ENCODE measurements around the gene LPAR2. TPM values are rescaled to one million over a fixed set of nuclear protein-coding genes. Genes with fewer than 3 reads are reported as not detected.
"Not testable (repeated sequence)": the region's sequence is repeated elsewhere in the genome, so short reads cannot be mapped to it uniquely, and the experiment has no call there.

Gene LPAR2
- polyA plus RNA-seq, 4 donors = 8.0 to 21.6 (median 11.9) TPM

DNA sequence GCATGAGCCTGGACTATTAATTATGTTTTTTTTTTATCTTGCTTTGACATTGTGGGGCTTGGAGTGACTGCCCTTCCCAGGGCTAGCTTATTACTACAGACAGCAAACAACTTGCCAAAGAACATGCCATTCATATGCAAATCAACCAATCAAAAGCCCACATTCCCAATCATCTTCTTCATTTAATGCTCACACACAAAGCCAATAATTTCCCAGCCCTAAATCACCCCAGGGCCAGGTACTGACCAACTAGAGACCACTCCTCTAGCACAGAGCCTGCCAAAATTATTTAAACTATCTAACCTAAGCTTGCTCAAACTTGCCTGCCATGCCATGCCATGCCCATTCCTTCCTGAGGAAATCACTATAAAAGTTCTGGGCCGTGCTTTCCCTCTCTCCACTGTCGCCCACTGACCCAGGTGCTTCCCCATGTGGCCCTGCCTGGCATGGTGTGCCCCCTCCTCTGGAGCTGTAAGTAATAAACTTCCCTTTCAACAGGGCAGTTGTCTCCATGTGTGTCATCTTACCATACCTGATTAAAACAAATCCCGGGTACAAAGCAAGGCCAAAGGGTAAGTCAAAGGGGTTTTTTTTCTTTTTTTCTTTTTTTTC, 25.2 kb downstream of the LPAR2 start:
- 55 to 66% (median 57%) methylated on average over 3 of the region's 3 CpGs for WGBS, 3 donors
- FAIRE-seq = no peak
- H3K4me3 ChIP-seq (ENCODE audit: low read depth in 1 of 3, low read length in 3 of 3) = no peak overlapping the region
- peak overlapping the region in 1 of 3 donors; percentile 61 for H3K27ac ChIP-seq (ENCODE audit: low read depth in 1 of 3, low read length in 2 of 3)
- DNase-seq = no peak
- H3K9me3 ChIP-seq (ENCODE audit: control insufficient read depth in 2 of 2, insufficient read depth in 1 of 2, low read depth in 1 of 2, low read length in 1 of 2) = no peaks in the 10 kb centered on the region
- H3K4me1 ChIP-seq (ENCODE audit: control insufficient read depth in 3 of 3, insufficient read depth in 2 of 3, low read depth in 1 of 3, low read length in 2 of 3) = peaks cover 0 to 5% (median 3%) of the 10 kb centered on the region in 3 donors
- H3K36me3 ChIP-seq (ENCODE audit: control insufficient read depth in 3 of 3, insufficient read depth in 2 of 3, low read depth in 1 of 3, low read length in 3 of 3) = no peaks in the 10 kb centered on the region
- H3K27me3 ChIP-seq (ENCODE audit: control insufficient read depth in 3 of 3, insufficient read depth in 3 of 3, low read length in 3 of 3) = no peaks in the 10 kb centered on the region

DNA sequence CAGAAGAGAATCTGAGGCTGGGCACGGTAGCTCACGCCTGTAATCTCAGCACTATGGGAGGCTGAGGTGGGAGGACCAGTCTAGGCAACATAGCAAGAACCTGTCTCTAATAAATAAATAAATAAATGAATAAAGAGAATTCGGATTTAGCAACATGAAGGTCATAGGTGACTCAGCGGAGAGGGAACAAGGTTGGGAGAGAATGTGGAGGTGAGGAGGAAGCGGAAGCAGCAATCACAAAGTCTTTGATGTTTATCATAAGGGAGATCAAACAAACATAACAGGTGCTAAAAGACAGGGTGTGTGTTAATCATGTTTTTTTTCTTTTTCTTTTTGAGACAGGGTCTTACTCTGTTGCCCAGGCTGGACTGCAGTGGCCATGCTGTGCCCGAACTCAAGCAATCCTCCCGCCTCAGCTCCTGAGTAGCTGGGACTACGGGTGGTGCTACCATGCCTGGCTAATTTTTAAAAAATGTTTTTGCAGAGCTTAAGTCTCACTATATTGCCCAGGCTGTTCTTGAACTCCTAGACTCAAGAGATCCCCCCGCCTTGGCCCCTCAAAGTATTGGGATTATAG, 25.8 kb downstream of the LPAR2 start:
- H3K27me3 ChIP-seq (ENCODE audit: control insufficient read depth in 3 of 3, insufficient read depth in 3 of 3, low read length in 3 of 3) = no peaks in the 10 kb centered on the region
- FAIRE-seq (no peak), DNase-seq (peak in 1 of 2 donors; percentile 77)
- no peaks in the 10 kb centered on the region for H3K9me3 ChIP-seq (ENCODE audit: control insufficient read depth in 2 of 2, insufficient read depth in 1 of 2, low read depth in 1 of 2, low read length in 1 of 2)
- peak overlapping the region in 1 of 3 donors; percentile 61 for H3K27ac ChIP-seq (ENCODE audit: low read depth in 1 of 3, low read length in 2 of 3)
- WGBS, 3 donors = 19 to 56% (median 43%) methylated on average over 9 of the region's 9 CpGs
- H3K4me1 ChIP-seq (ENCODE audit: control insufficient read depth in 3 of 3, insufficient read depth in 2 of 3, low read depth in 1 of 3, low read length in 2 of 3) = peaks cover 0 to 5% (median 3%) of the 10 kb centered on the region in 3 donors
- no peaks in the 10 kb centered on the region for H3K36me3 ChIP-seq (ENCODE audit: control insufficient read depth in 3 of 3, insufficient read depth in 2 of 3, low read depth in 1 of 3, low read length in 3 of 3)
- H3K4me3 ChIP-seq (ENCODE audit: low read depth in 1 of 3, low read length in 3 of 3) = no peak overlapping the region

DNA sequence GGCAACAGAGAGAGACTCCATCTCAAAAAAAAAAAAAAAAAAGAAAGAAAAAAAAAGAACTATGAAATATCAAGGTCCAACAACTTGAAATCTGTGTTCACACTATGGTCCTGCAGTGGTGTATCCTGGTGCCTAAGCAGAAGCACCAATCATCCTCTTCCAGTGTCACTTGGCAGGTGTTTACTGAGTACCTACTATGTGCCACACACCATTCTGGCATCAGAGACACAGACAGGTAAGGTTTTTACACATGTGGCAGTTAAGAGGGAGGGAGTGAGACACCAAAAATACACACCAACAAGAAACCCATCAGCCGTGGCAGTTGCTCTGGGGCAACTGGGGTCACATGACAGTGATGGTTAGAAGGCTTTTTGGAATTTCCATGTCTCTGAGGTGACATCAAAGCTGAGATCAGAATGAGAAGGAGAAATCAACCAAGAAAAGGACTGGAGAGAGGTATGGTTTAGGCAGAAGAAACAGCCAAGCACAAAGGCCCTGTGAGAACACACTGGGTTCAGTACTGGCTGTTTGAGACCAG, 27.2 kb downstream of the LPAR2 start:
- no peak for FAIRE-seq
- H3K9me3 ChIP-seq (ENCODE audit: control insufficient read depth in 2 of 2, insufficient read depth in 1 of 2, low read depth in 1 of 2, low read length in 1 of 2) = no peaks in the 10 kb centered on the region

DNA sequence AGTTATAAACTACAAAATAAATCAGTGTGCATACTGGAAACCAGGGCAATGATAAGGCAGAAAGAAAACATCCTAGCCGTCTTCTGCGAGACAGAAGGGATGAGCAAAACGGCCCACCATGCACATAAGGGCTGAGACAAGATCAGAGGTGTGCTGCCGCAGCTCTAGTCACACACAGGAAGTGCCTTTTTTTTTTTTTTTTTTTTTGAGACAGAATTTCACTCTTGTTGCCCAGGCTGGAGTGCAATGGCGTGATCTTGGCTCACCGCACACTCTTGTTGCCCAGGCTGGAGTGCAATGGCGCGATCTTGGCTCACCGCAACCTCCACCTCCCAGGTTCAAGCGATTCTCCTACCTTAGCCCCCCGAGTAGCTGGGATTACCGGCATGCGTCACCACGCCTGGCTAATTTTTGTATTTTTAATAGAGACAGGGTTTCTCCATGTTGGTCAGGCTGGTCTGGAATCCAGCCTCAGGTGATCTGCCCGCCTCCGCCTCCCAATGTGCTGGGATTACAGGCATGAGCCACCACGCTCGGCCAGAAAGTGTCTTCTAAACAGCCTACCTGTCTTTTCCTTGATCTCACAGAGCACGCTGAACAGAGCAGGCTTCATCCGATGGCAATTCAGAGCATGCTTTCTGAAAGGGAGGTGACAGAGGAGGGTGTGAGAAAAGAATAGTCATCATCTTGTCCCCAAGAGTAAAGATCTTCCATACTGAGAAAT, 29.1 kb downstream of the LPAR2 start:
- H3K36me3 ChIP-seq (ENCODE audit: control insufficient read depth in 3 of 3, insufficient read depth in 2 of 3, low read depth in 1 of 3, low read length in 3 of 3); H3K27me3 ChIP-seq (ENCODE audit: control insufficient read depth in 3 of 3, insufficient read depth in 3 of 3, low read length in 3 of 3); H3K9me3 ChIP-seq (ENCODE audit: control insufficient read depth in 2 of 2, insufficient read depth in 1 of 2, low read depth in 1 of 2, low read length in 1 of 2); FAIRE-seq; DNase-seq; H3K4me1 ChIP-seq (ENCODE audit: control insufficient read depth in 3 of 3, insufficient read depth in 2 of 3, low read depth in 1 of 3, low read length in 2 of 3); H3K4me3 ChIP-seq (ENCODE audit: low read depth in 1 of 3, low read length in 3 of 3): not testable (repeated sequence)
- WGBS, 3 donors = 70 to 89% (median 88%) methylated on average over 19 to 20 of the region's 20 CpGs
- peak overlapping the region in 2 of 3 donors; percentile 25 to 84 for H3K27ac ChIP-seq (ENCODE audit: low read depth in 1 of 3, low read length in 2 of 3)

More for the DNA sequence above, 27.2 kb downstream of the LPAR2 start:
- 67 to 86% (median 72%) methylated on average over 1 of the region's 1 CpG for WGBS, 3 donors
- Histone ChIP-seq H3K4me1 (ENCODE audit: control insufficient read depth in 3 of 3, insufficient read depth in 2 of 3, low read depth in 1 of 3, low read length in 2 of 3) (peaks cover 0 to 3% (median 0%) of the 10 kb centered on the region in 3 donors), H3K27me3 (ENCODE audit: control insufficient read depth in 3 of 3, insufficient read depth in 3 of 3, low read length in 3 of 3) (no peaks in the 10 kb centered on the region), H3K36me3 (ENCODE audit: control insufficient read depth in 3 of 3, insufficient read depth in 2 of 3, low read depth in 1 of 3, low read length in 3 of 3) (no peaks in the 10 kb centered on the region), H3K4me3 (ENCODE audit: low read depth in 1 of 3, low read length in 3 of 3) (no peak overlapping the region), H3K27ac (ENCODE audit: low read depth in 1 of 3, low read length in 2 of 3) (no peak overlapping the region)
- DNase-seq = no peak

DNA sequence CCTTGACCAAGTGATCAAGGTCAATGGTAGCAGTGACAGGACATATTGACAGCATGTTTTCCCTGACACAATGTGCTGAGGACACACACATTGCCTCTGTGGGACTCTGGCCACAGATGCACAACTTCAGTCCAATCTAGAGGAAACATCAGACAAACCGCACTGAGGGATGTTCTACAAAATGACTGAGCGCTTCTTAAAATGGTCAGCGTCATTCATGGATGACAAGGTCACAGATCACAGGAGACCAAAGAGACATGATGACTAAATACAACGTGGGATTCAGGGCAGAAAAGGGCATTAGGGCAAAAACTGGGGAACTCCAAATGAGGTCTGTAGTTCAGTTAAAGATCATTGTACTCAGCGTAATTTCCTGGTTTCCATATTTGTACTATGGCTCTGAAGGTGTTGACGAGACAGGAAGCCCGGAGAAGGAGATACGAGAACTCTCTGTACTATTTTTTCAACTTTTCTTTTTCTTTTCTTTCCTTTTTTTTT, 30.2 kb downstream of the LPAR2 start:
- Histone ChIP-seq H3K27me3 (ENCODE audit: control insufficient read depth in 3 of 3, insufficient read depth in 3 of 3, low read length in 3 of 3) (no peaks in the 10 kb centered on the region), H3K36me3 (ENCODE audit: control insufficient read depth in 3 of 3, insufficient read depth in 2 of 3, low read depth in 1 of 3, low read length in 3 of 3) (no peaks in the 10 kb centered on the region), H3K27ac (ENCODE audit: low read depth in 1 of 3, low read length in 2 of 3) (peak overlapping the region in 2 of 3 donors; percentile 62 to 72), H3K4me1 (ENCODE audit: control insufficient read depth in 3 of 3, insufficient read depth in 2 of 3, low read depth in 1 of 3, low read length in 2 of 3) (peaks cover 0 to 3% (median 0%) of the 10 kb centered on the region in 3 donors), H3K4me3 (ENCODE audit: low read depth in 1 of 3, low read length in 3 of 3) (no peak overlapping the region), H3K9me3 (ENCODE audit: control insufficient read depth in 2 of 2, insufficient read depth in 1 of 2, low read depth in 1 of 2, low read length in 1 of 2) (no peaks in the 10 kb centered on the region)
- FAIRE-seq (no peak), DNase-seq (peak in 1 of 2 donors; percentile 54)
- WGBS, 3 donors = 64 to 77% (median 70%) methylated on average over 8 of the region's 8 CpGs

DNA sequence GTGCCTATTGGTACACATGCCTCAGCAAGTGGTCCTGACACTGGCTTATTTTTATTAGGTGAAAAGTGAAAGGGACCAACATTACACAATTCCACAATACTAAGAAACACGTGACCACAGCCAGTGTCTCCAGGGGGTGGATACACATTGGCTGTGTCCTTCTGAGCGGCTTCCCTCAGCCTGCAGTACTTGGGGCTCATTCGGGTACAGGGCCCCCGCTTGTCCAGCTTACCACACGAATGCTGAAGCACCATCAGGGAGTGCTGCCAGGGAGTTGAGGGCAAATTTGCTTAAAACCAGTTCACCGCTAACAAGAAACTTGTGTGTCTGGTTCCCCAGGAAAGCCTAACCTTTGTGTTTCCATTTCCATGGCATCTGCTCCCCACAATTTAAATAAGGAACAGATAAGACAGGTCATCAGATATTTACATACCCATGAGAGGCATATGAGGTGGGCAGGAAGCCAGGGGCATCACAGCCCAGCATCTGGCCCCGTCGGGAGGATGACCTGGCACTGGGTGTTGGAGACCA, 32.8 kb downstream of the LPAR2 start:
- Histone ChIP-seq H3K4me3 (ENCODE audit: low read depth in 1 of 3, low read length in 3 of 3) (no peak overlapping the region), H3K27me3 (ENCODE audit: control insufficient read depth in 3 of 3, insufficient read depth in 3 of 3, low read length in 3 of 3) (no peaks in the 10 kb centered on the region), H3K4me1 (ENCODE audit: control insufficient read depth in 3 of 3, insufficient read depth in 2 of 3, low read depth in 1 of 3, low read length in 2 of 3) (peaks cover 0 to 6% (median 2%) of the 10 kb centered on the region in 3 donors), H3K27ac (ENCODE audit: low read depth in 1 of 3, low read length in 2 of 3) (peak overlapping the region in 1 of 3 donors; percentile 3), H3K9me3 (ENCODE audit: control insufficient read depth in 2 of 2, insufficient read depth in 1 of 2, low read depth in 1 of 2, low read length in 1 of 2) (no peaks in the 10 kb centered on the region), H3K36me3 (ENCODE audit: control insufficient read depth in 3 of 3, insufficient read depth in 2 of 3, low read depth in 1 of 3, low read length in 3 of 3) (no peaks in the 10 kb centered on the region)
- DNase-seq (peak; percentile 28 to 31), FAIRE-seq (no peak)
- 15 to 52% (median 30%) methylated on average over 7 to 8 of the region's 8 CpGs for WGBS, 3 donors

DNA sequence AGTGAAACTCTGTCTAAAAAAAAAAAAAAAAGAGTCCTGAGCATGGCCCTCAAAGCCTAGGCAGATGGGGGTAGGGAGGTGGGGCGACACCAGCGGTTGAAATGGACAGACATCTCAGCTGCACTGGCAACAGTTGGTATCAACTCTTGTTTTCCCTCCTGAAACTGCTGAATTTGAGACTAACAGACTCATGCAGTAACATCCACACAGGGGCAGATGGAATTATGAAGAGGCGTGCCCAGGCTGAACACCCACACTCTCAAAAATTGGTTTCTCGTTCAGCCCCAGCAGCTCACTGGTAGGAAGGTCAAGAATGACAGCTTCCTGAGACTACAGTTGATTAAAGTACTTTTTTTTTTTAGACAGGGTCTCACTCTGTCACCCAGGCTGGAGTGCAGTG, 33.6 kb downstream of the LPAR2 start:
- Histone ChIP-seq H3K4me1 (ENCODE audit: control insufficient read depth in 3 of 3, insufficient read depth in 2 of 3, low read depth in 1 of 3, low read length in 2 of 3) (peaks cover 0 to 6% (median 2%) of the 10 kb centered on the region in 3 donors), H3K27me3 (ENCODE audit: control insufficient read depth in 3 of 3, insufficient read depth in 3 of 3, low read length in 3 of 3) (no peaks in the 10 kb centered on the region), H3K4me3 (ENCODE audit: low read depth in 1 of 3, low read length in 3 of 3) (no peak overlapping the region), H3K9me3 (ENCODE audit: control insufficient read depth in 2 of 2, insufficient read depth in 1 of 2, low read depth in 1 of 2, low read length in 1 of 2) (no peaks in the 10 kb centered on the region), H3K36me3 (ENCODE audit: control insufficient read depth in 3 of 3, insufficient read depth in 2 of 3, low read depth in 1 of 3, low read length in 3 of 3) (no peaks in the 10 kb centered on the region), H3K27ac (ENCODE audit: low read depth in 1 of 3, low read length in 2 of 3) (peak overlapping the region in 1 of 3 donors; percentile 34)
- whole genome bisulfite sequencing, 3 donors = 87 to 97% (median 97%) methylated on average over 4 of the region's 4 CpGs
- DNase-seq = no peak
- FAIRE-seq = no peak

DNA sequence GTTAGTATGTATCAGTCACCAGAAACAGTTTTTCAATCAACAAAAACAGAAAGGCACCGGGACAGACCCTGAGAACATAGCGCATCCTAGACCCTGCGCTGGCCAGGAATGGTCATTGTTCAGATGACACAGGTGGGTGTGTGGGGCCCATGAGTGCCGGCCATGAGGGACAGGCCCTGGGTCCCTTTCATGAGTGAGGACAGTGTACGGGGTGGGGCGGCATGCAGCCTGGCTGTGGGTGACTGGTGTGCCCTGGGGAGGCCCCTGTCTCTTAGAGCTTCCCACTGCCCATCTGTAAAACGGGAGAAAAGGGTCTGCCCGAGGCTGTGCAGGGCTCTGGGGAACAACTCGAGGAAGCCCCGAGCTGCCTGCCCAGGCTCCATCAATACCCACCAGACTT, 35.3 kb downstream of the LPAR2 start:
- Histone ChIP-seq H3K27ac (ENCODE audit: low read depth in 1 of 3, low read length in 2 of 3) (no peak overlapping the region), H3K9me3 (ENCODE audit: control insufficient read depth in 2 of 2, insufficient read depth in 1 of 2, low read depth in 1 of 2, low read length in 1 of 2) (no peaks in the 10 kb centered on the region), H3K4me1 (ENCODE audit: control insufficient read depth in 3 of 3, insufficient read depth in 2 of 3, low read depth in 1 of 3, low read length in 2 of 3) (peaks cover 0 to 6% (median 2%) of the 10 kb centered on the region in 3 donors), H3K4me3 (ENCODE audit: low read depth in 1 of 3, low read length in 3 of 3) (no peak overlapping the region), H3K27me3 (ENCODE audit: control insufficient read depth in 3 of 3, insufficient read depth in 3 of 3, low read length in 3 of 3) (no peaks in the 10 kb centered on the region), H3K36me3 (ENCODE audit: control insufficient read depth in 3 of 3, insufficient read depth in 2 of 3, low read depth in 1 of 3, low read length in 3 of 3) (no peaks in the 10 kb centered on the region)
- WGBS, 3 donors = 93 to 97% (median 96%) methylated on average over 10 of the region's 10 CpGs
- DNase-seq (no peak), FAIRE-seq (no peak)
